Neutrophil (primary cell): ENCODE measurements around the gene ZNF792.
"Not testable (repeated sequence)": the region's sequence is repeated elsewhere in the genome, so short reads cannot be mapped to it uniquely, and the experiment has no call there.

Source experiments
- H3K27ac ChIP-seq: fragments of 200-600 bp; sonication (generic); 2 replicates; pipeline ENCODE4 v1.5.1; 2016; ENCODE audit warnings: mild to moderate bottlenecking, moderate library complexity
- H3K27me3 ChIP-seq: fragments of 200-600 bp; sonication (generic); 2 replicates; pipeline ENCODE4 v1.6.0; 2016; ENCODE audit warnings: mild to moderate bottlenecking
- H3K36me3 ChIP-seq: fragments of 200-600 bp; sonication (generic); 2 replicates; pipeline ENCODE4 v1.5.1; 2017
- H3K4me1 ChIP-seq, 2 experiments: fragments of 200-600 bp in 1 of 2; sonication (generic) in 1 of 2; 1 replicate in 1 of 2; 2 replicates in 1 of 2; pipeline versions ENCODE4 v1.5.1 to v1.6.1; 2013 to 2016; ENCODE audit warnings: low read depth in 1 of 2, low read length in 1 of 2, mild to moderate bottlenecking in 1 of 2, moderate library complexity in 1 of 2; ENCODE audit not compliant: control insufficient read depth in 1 of 2, insufficient read depth in 1 of 2
- H3K4me3 ChIP-seq, 2 experiments: fragments of 200-600 bp in 1 of 2; sonication (generic) in 1 of 2; 1 replicate in 1 of 2; 2 replicates in 1 of 2; pipeline ENCODE4 v1.5.1; 2013 to 2016; ENCODE audit warnings: low read depth in 1 of 2, low read length in 1 of 2, mild to moderate bottlenecking in 1 of 2, moderate library complexity in 1 of 2
- H3K9me3 ChIP-seq: fragments of 200-600 bp; sonication (generic); 2 replicates; pipeline ENCODE4 v1.5.1; 2016
- CTCF ChIP-seq: fragments of 200-600 bp; sonication (generic); IDR thresholded peaks from 2 replicates; pipeline ENCODE4 v1.5.1; 2016; ENCODE audit warnings: antibody characterized with exemption

The ZNF792 gene

GRCh38 chr19:34936184-34936583 is 27.8 kb downstream of the ZNF792 start:
- no peaks in the 10 kb centered on the region for H3K9me3 ChIP-seq
- H3K27ac ChIP-seq: no peak overlapping the region
- TF ChIP-seq CTCF: no peak
- no peaks in the 10 kb centered on the region for H3K27me3 ChIP-seq
- no peaks in the 10 kb centered on the region for H3K36me3 ChIP-seq
- H3K4me1 ChIP-seq: no peaks in the 10 kb centered on the region
- H3K4me3 ChIP-seq: no peak overlapping the region

- Histone ChIP-seq H3K27me3 (peaks cover 5% of the 10 kb centered on the region), H3K9me3 (no peaks in the 10 kb centered on the region), H3K4me3 (no peak overlapping the region), H3K36me3 (no peaks in the 10 kb centered on the region), H3K4me1 (no peaks in the 10 kb centered on the region), H3K27ac (no peak overlapping the region)
- TF ChIP-seq CTCF: no peak
Measured at GRCh38 chr19:34932494-34932893, 31.5 kb downstream of the ZNF792 start.

- Histone ChIP-seq H3K27me3 (peaks cover 38% of the 10 kb centered on the region), H3K36me3 (no peaks in the 10 kb centered on the region), H3K27ac (no peak within 1 kb of the TSS), H3K4me3 (peak within 1 kb of the TSS in 1 of 2 experiments; percentile 36), H3K9me3 (no peaks in the 10 kb centered on the region), H3K4me1 (peaks cover 0 to 5% of the 10 kb centered on the region in 2 experiments)
- no peak for TF ChIP-seq CTCF
Measured at GRCh38 chr19:34926685-34927375, 37.2 kb downstream of the ZNF792 start, which contains the start of gene ZNF30. TSS of gene ZNF30 (plus strand) at chr19:34926903. CDS start at chr19:34929948, 3,045 bp downstream.

- peaks cover 38% of the 10 kb centered on the region for H3K27me3 ChIP-seq
- TF ChIP-seq CTCF: no peak
- no peaks in the 10 kb centered on the region for H3K9me3 ChIP-seq
- no peak overlapping the region for H3K27ac ChIP-seq
- H3K36me3 ChIP-seq: no peaks in the 10 kb centered on the region
- peaks cover 0 to 5% of the 10 kb centered on the region in 2 experiments for H3K4me1 ChIP-seq
- H3K4me3 ChIP-seq: no peak overlapping the region
Measured at GRCh38 chr19:34926361-34926684, 37.7 kb downstream of the ZNF792 start.

GRCh38 chr19:34925278-34925855 is 38.7 kb downstream of the ZNF792 start:
- Histone ChIP-seq H3K27me3 (peaks cover 38% of the 10 kb centered on the region), H3K36me3 (no peaks in the 10 kb centered on the region), H3K4me1 (peaks cover 0 to 5% of the 10 kb centered on the region in 2 experiments), H3K4me3 (no peak overlapping the region), H3K9me3 (no peaks in the 10 kb centered on the region), H3K27ac (no peak overlapping the region)
- TF ChIP-seq CTCF: no peak

GRCh38 chr19:34920090-34920786 is 43.8 kb downstream of the ZNF792 start:
- H3K9me3 ChIP-seq, H3K4me3 ChIP-seq, H3K36me3 ChIP-seq, H3K4me1 ChIP-seq, H3K27ac ChIP-seq: not testable (repeated sequence)
- peaks cover 11% of the 10 kb centered on the region for H3K27me3 ChIP-seq
